Activated CD4-positive, alpha-beta memory T cell treated with anti-CD3 and anti-CD28 coated beads for 36 hours (primary cell): ENCODE data around the gene RRBP1. TPM values are rescaled to one million over a fixed set of nuclear protein-coding genes. Genes with fewer than 3 reads are reported as not detected.

Experiments used
- CTCF ChIA-PET: fragments of 350-600 bp; sonication (Branson Sonifier 250); formaldehyde crosslinking; loops from one replicate; lab custom pipeline; 2021; ENCODE audit warnings: antibody characterized with exemption, inconsistent platforms; lab: Charles Lee
- POLR2A ChIA-PET: fragments of 350-600 bp; sonication (Branson Sonifier 250); formaldehyde crosslinking; loops from one replicate; lab custom pipeline; 2021; ENCODE audit warnings: antibody characterized with exemption; lab: Charles Lee
- DNase-seq: peaks from one replicate; pipeline ENCODE4 v3.0.0-alpha.2; 2020
- H3K27ac Mint-ChIP-seq: one replicate; pipeline ENCODE4 v1.8.0; 2021; ENCODE audit warnings: mixed read lengths
- H3K27me3 Mint-ChIP-seq: one replicate; pipeline ENCODE4 v1.8.0; 2021; ENCODE audit warnings: mixed read lengths
- H3K36me3 Mint-ChIP-seq: one replicate; pipeline ENCODE4 v1.8.0; 2021; ENCODE audit warnings: mixed read lengths
- H3K4me1 Mint-ChIP-seq: one replicate; pipeline ENCODE4 v1.8.0; 2021; ENCODE audit warnings: low read depth, mixed read lengths
- H3K4me3 Mint-ChIP-seq: one replicate; pipeline ENCODE4 v1.8.0; 2021; ENCODE audit warnings: mild to moderate bottlenecking, mixed read lengths
- H3K9me3 Mint-ChIP-seq: one replicate; pipeline ENCODE4 v1.8.0; 2021; ENCODE audit warnings: mixed read lengths
- intact Hi-C: fragments of 100-400 bp; cut with micrococcal nuclease; formaldehyde crosslinking; loops from one replicate; pipeline ENCODE4 v1.15.1; 2023
- total RNA-seq, 2 experiments: library from RNA; stranded (reverse); gene quantifications; one replicate each; pipeline ENCODE4 v1.2.3, GENCODE V29; 2021

The RRBP1 gene
- total RNA-seq, 2 experiments from 2014 or later, result 29.6 to 32.0 TPM

DNA sequence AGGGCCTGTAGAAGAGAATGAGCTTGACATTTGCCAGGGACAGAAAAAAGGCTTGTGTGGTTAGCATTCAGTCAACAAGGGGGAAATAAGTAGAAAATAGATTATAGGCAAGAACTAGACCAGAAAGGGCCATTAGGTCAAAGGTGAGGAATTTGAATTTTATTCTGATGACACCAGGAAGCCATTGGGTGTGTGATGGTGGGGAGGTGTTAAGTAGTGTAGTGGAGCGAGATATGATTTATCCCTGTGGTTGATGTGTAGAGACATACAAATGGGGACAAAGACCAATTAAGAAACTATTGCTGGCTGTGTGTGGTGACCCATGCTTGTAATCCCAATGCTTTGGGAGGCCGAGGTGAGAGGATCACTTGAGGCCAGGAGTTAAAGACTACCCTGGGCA, 101.1 kb downstream of the RRBP1 start:
- H3K27me3 Mint-ChIP-seq, result no peaks in the 10 kb centered on the region
- no peaks in the 10 kb centered on the region for H3K36me3 Mint-ChIP-seq
- no peaks in the 10 kb centered on the region for H3K9me3 Mint-ChIP-seq
- no peak overlapping the region for H3K27ac Mint-ChIP-seq
- CTCF ChIA-PET, result interaction anchor here (1.3 kb wide), 1 partner anchor 102 kb away, joined by 3 read pairs; no protein-coding TSS in a partner anchor
- POLR2A ChIA-PET, result interaction anchor here (3.2 kb wide), 1 partner anchor 10 kb away, joined by 14 read pairs; the partner anchor contains the start of gene DSTN
- intact Hi-C loops, result no loop called here
- no peak overlapping the region for H3K4me3 Mint-ChIP-seq
- peaks cover 21% of the 10 kb centered on the region for H3K4me1 Mint-ChIP-seq
- no peak for DNase-seq

DNA sequence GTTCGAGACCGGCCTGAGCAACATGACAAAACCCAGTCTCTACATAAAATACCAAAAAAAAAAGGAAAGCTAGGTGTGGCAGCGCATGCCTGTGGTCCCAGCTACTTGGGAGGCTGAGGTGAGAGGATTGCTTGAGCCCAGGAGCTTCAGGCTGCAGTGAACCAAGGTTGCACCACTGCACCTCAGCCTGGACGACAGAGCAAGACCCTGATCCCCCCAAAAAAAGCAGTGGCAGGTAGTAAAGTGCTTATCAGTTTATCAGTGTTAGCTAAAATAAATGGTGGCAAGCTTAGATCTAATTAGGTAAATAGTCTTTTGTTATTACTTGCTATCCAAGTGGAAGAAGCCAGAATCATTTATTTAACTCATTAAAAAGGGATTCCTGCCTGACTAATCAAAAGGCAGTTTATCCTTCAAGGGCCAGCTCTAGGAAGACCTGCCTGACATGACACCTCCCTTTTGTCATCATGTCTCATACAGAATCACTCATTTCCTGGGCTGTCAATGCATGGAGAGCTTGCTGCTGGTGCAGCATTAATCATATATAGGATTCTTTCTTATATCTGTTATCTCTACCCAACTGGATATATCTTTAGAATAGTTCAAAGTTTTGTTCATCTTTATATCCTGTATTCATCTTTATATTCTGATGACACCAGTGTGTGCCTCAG, 102.5 kb downstream of the RRBP1 start:
- H3K36me3 Mint-ChIP-seq, result no peaks in the 10 kb centered on the region
- CTCF ChIA-PET, result interaction anchor here (1.1 to 1.2 kb wide), 2 partner anchors 9 to 43 kb away, joined by 4 to 5 read pairs; no protein-coding TSS in a partner anchor
- no peak for DNase-seq
- H3K4me3 Mint-ChIP-seq, result no peak overlapping the region
- peaks cover 17% of the 10 kb centered on the region for H3K4me1 Mint-ChIP-seq
- intact Hi-C loops, result no loop called here
- POLR2A ChIA-PET, result interaction anchor here (3.2 kb wide), 1 partner anchor 9 kb away, joined by 14 read pairs; the partner anchor contains the start of gene DSTN
- no peaks in the 10 kb centered on the region for H3K9me3 Mint-ChIP-seq
- no peaks in the 10 kb centered on the region for H3K27me3 Mint-ChIP-seq
- no peak overlapping the region for H3K27ac Mint-ChIP-seq

DNA sequence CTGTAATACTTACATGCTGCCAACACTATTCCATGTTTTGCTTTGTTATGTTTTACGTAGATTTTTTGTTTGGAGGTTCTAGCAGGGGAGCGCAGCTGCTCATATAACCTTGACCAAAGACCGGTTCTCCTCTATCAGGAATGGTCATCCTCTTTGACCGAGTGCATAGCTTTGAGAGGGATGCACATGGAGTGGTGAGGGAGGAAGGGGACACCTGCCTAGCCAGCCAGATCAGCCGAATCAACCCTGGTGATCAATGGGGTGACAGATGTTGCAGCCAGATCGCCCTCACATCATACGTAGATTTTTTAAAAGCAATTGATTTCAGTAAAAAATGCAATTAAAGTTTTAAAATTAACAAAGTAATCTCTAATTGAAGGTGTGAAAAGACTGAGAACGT, 105.8 kb downstream of the RRBP1 start:
- peaks cover 36% of the 10 kb centered on the region for H3K4me1 Mint-ChIP-seq
- POLR2A ChIA-PET, result no interaction called here
- no peaks in the 10 kb centered on the region for H3K9me3 Mint-ChIP-seq
- intact Hi-C loops, result no loop called here
- no peaks in the 10 kb centered on the region for H3K27me3 Mint-ChIP-seq
- no peak overlapping the region for H3K27ac Mint-ChIP-seq
- CTCF ChIA-PET, result interaction anchor here (1.3 kb wide), 1 partner anchor 42 kb away, joined by 3 read pairs; no protein-coding TSS in a partner anchor
- H3K36me3 Mint-ChIP-seq, result no peaks in the 10 kb centered on the region
- H3K4me3 Mint-ChIP-seq, result no peak overlapping the region
- no peak for DNase-seq

DNA sequence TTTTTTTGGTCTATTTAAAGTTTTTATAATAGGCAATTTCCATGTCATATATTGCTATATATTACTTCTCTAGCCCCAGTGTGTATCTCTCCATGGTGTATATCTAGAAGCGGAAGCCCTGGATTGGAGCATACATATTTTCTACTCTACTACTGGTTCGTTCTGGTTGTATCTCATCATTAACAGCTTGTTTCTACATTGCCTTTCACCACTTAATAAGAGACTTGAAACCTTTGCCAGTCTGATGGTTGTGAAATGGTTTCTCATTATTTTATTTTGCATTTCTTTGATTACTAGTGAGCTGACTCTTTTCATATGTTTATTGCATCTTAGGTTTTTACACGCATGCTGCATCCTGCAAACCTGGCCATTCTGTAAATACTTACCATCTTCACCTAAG, 108.6 kb downstream of the RRBP1 start:
- no peaks in the 10 kb centered on the region for H3K27me3 Mint-ChIP-seq
- no peak overlapping the region for H3K4me3 Mint-ChIP-seq
- DNase-seq, result no peak
- CTCF ChIA-PET, result interaction anchor here (1.0 kb wide), 1 partner anchor 37 kb away, joined by 3 read pairs; no protein-coding TSS in a partner anchor
- H3K27ac Mint-ChIP-seq, result no peak overlapping the region
- intact Hi-C loops, result no loop called here
- H3K4me1 Mint-ChIP-seq, result peaks cover 27% of the 10 kb centered on the region
- no peaks in the 10 kb centered on the region for H3K36me3 Mint-ChIP-seq
- no peaks in the 10 kb centered on the region for H3K9me3 Mint-ChIP-seq
- POLR2A ChIA-PET, result no interaction called here

DNA sequence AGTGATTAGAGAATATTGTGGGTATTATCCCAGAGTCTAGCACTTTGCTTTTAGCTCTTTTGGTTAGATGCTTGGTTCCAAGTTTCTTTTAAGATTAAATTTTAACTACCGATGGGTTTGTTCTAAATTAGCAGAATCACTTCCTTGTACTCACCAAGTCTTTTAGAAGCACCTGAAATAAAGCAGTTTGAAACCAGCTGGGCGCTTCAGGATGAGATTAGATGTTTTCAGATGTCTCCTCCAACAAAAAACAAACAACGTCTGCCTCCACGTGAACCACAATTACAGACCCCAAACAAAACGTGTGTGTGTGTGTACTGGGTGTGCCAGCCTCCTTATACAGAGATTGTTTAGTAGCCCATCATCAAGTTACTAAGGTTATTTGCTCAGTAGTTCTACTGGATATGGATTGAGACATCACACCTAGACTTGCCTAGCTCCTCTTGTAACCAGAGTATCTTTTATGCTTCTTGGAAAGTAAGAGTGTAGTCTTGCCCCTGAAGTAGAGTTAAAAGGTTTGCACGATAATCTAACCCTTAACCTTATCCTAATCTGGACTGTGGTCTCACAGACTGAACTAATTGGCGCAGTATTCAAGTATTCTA, 109.9 kb downstream of the RRBP1 start:
- intact Hi-C loops, result no loop called here
- Mint-ChIP-seq H3K27me3 (no peaks in the 10 kb centered on the region), H3K4me1 (peaks cover 27% of the 10 kb centered on the region), H3K9me3 (no peaks in the 10 kb centered on the region), H3K4me3 (no peak overlapping the region), H3K27ac (no peak overlapping the region), H3K36me3 (no peaks in the 10 kb centered on the region)
- no peak for DNase-seq
- ChIA-PET CTCF (interaction anchor here (2.7 to 3.1 kb wide), 3 partner anchors 14 to 67 kb away, joined by 12 to 20 read pairs (median 20); no protein-coding TSS in a partner anchor), POLR2A (interaction anchor here (1.0 to 3.0 kb wide), 2 partner anchors 14 to 109 kb away, joined by 3 to 14 read pairs; no protein-coding TSS in a partner anchor)

DNA sequence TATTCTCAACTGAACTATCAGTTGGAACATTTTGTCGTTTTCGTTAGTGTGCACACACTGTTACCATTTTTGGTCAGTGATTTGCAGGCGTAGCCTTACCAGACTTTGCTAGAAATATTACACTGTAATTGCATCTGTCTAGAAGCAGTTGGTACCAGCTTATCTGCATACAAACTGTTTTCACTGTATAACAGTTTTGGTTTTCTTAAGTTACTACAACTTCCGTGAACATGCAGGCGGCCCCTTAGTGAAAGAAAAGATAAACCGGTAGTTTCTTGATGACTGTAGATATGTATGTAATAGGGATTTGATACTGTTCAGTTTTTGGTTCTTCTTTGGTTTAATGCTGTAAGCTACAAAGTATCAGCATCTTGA, 110.9 kb downstream of the RRBP1 start:
- intact Hi-C loops, result loop anchor here (1.0 to 2.0 kb wide), 4 partner anchors 14 to 398 kb away; partner anchors contain the start of genes MGME1 and SNX5
- Mint-ChIP-seq H3K27ac (peak overlapping the region; percentile 71), H3K9me3 (no peaks in the 10 kb centered on the region), H3K4me3 (peak overlapping the region; percentile 90), H3K36me3 (no peaks in the 10 kb centered on the region), H3K27me3 (no peaks in the 10 kb centered on the region), H3K4me1 (peaks cover 27% of the 10 kb centered on the region)
- peak; percentile 40 for DNase-seq
- ChIA-PET POLR2A (interaction anchor here (0.9 to 3.0 kb wide), 6 partner anchors 9 to 396 kb away, joined by 3 to 31 read pairs (median 14); partner anchors contain the start of genes MGME1, RRBP1 and SNX5), CTCF (interaction anchor here (0.8 to 3.1 kb wide), 15 partner anchors 10 to 399 kb away, joined by 3 to 20 read pairs (median 5); partner anchors contain the start of gene RRBP1)

DNA sequence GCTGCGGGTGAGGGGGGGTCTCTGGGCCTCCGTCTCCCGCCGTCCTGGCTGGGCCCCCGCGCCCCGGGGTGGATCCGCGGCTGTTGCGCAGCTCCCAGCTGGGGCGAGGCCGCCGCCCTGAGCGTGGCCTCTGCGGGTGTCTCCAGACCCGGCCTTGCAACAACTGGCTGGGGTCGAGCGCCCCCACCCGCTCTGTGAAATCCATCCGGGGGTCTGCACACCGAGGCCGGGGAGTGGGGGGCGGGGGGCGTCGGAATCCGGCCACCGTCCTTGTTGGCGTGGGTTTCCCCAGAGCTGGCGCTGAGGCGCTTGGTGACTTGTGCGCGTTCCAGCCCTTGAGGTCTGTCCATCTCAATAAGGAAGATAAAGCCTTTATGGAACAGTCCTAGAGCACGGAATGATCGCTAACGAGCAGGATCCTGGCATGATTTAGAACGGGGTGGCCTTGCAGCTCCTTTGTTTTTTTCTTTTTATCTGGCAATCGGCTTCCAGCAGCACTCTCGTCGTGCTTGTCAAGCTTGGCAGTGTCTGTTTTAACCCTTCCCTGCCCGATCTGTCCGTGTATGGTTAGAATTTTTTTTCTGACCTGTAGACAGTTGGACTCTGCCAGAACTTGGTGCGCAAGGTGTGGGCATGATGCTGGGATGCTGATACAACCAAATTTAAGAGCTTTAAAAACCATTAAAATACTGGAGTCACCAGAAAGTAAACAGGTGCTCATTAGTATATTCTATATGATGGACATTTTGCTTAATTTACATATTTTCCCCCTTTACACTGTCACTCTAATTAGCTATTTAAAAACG, 111.5 kb downstream of the RRBP1 start:
- no peaks in the 10 kb centered on the region for H3K27me3 Mint-ChIP-seq
- H3K36me3 Mint-ChIP-seq, result no peaks in the 10 kb centered on the region
- peaks cover 27% of the 10 kb centered on the region for H3K4me1 Mint-ChIP-seq
- H3K4me3 Mint-ChIP-seq, result peak overlapping the region; percentile 90
- ChIA-PET POLR2A (interaction anchor here (0.9 to 3.0 kb wide), 9 partner anchors 10 to 397 kb away, joined by 3 to 31 read pairs (median 12); partner anchors contain the start of genes MGME1, RRBP1 and SNX5), CTCF (interaction anchor here (0.7 to 3.1 kb wide), 19 partner anchors 9 to 399 kb away, joined by 3 to 20 read pairs (median 4); partner anchors contain the start of genes BFSP1 and RRBP1)
- H3K9me3 Mint-ChIP-seq, result no peaks in the 10 kb centered on the region
- peak overlapping the region; percentile 71 for H3K27ac Mint-ChIP-seq
- peak; percentile 33 for DNase-seq
- intact Hi-C loops, result loop anchor here (1.0 to 2.0 kb wide), 6 partner anchors 10 to 398 kb away; partner anchors contain the start of genes MGME1 and SNX5

DNA sequence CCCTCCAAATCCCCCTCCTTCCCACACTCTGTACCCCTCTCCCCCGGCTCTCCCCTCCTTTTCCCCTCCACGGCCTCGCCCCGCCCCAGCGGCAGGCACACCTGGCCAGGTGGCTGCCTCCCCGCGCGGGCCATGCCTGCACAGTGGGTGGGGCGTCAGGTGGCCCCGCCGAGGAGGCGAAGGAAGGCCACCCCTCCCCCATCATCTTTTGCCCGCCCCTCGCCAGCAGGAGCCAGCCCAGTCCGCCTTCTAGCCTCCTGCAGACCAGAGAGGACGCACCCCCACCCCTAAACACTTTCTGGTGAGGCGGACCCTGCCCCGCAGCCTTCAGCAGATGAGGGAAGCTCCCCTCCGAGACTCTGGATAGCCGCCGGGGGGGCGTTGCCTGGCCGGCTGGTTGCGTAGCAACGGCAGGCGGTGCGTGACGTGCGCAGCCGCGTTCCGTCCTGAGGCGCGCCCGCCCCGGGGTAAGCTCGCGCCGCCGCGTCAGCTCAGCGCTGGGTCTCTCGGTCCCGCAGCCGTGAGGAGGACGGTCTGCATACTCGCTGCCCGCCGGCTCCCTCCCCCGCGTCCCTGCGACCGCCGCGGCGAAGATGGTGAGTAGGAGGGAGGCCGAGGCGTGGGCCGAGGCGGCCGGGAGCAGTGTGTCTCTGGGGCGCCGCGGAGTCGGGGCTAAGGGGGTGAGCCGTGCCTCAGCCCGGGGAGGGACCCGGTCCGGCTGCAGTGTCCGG, 112.3 kb downstream of the RRBP1 start, which contains the start of gene DSTN:
Gene DSTN, plus strand, starts transcription at position 460 of the 731 bp plus-strand sequence. Its CDS starts 134 bp downstream, at position 594.
- peak within 1 kb of the TSS; percentile 90 for H3K4me3 Mint-ChIP-seq
- no peaks in the 10 kb centered on the region for H3K36me3 Mint-ChIP-seq
- POLR2A ChIA-PET, result interaction anchor here (0.6 to 3.0 kb wide), 9 partner anchors 9 to 398 kb away, joined by 3 to 31 read pairs (median 12); partner anchors contain the start of genes MGME1, RRBP1 and SNX5
- peak; percentile 90 for DNase-seq
- H3K27me3 Mint-ChIP-seq, result no peaks in the 10 kb centered on the region
- CTCF ChIA-PET, result interaction anchor here (0.6 to 3.1 kb wide), 15 partner anchors 9 to 426 kb away, joined by 3 to 20 read pairs (median 5); partner anchors contain the start of genes BFSP1 and RRBP1
- no peaks in the 10 kb centered on the region for H3K9me3 Mint-ChIP-seq
- H3K4me1 Mint-ChIP-seq, result peaks cover 27% of the 10 kb centered on the region
- intact Hi-C loops, result loop anchor here (1.0 to 2.0 kb wide), 6 partner anchors 9 to 399 kb away; partner anchors contain the start of genes MGME1, RRBP1 and SNX5
- H3K27ac Mint-ChIP-seq, result peak within 1 kb of the TSS; percentile 79

DNA sequence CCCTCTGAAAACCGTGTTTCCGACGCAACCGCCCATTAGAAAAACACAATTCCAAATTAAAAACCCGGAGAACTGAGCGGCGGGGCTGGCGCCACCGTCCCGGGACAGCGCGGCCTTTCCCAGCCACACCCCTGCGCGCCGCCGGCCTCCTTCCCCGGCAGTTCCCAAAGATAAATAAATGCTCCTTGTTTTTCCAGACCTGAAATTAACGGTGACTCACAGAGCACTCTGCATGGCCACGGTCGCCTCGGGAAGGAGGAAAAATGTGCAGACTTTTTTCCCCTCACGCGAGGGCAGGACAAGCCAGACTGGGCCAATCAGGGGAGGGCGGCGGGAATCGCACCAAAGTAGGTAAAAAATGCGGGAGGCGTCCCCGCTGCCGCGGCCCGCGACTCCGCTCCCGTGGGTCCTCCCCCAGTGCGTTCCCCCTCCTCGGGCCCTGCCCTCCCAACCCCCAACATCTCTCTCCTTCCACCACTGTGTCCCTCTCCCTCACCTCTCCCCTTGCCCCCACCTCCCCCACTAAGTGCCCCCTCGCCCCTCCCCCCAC, 113.0 kb downstream of the RRBP1 start:
- Mint-ChIP-seq H3K4me3 (peak overlapping the region; percentile 47), H3K36me3 (no peaks in the 10 kb centered on the region), H3K9me3 (no peaks in the 10 kb centered on the region), H3K27me3 (no peaks in the 10 kb centered on the region), H3K4me1 (peaks cover 24% of the 10 kb centered on the region), H3K27ac (no peak overlapping the region)
- intact Hi-C loops, result loop anchor here (1.0 kb wide), 1 partner anchor 113 kb away; the partner anchor contains the start of gene RRBP1
- peak; percentile 30 for DNase-seq
- POLR2A ChIA-PET, result interaction anchor here (1.1 to 2.5 kb wide), 6 partner anchors 8 to 398 kb away, joined by 3 to 31 read pairs (median 13); partner anchors contain the start of genes MGME1, RRBP1 and SNX5
- CTCF ChIA-PET, result interaction anchor here (2.2 to 3.0 kb wide), 4 partner anchors 11 to 113 kb away, joined by 5 to 20 read pairs (median 16); partner anchors contain the start of gene RRBP1
